ENCODE data around the gene WWP2.

DNA sequence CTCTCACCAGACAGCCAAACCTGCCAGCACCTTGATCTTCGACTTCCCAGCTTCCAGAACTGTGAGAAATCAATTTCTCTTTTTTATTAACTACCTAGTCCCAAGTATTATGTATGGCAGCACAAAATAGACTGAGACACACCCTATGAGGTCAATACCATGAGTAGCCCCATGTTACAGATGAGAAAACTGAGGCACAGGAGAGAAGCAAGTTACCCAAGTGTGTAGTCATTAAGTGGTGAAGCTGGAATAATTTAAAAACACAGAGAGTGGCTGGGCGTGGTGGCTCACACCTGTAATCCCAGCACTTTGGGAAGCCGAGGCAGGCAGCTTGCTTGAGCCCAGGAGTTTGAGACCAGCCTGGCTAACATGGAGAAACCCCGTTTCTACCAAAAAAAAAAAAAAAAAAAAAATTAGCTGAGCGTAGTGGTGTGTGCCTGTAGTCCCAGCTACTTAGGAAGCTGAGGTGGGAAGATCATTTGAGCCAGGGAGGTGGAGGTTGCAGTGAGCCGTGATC is 40.6 kb upstream of the WWP2 start:
- TF ChIP-seq EZH2phosphoT487 (IDR thresholded peaks at IDR 0.05; ENCODE audit: insufficient read depth, low read depth) (no peak), EZH2 (IDR thresholded peaks at IDR 0.05; ENCODE audit: insufficient read depth, poor library complexity, severe bottlenecking) (no peak)
